Caco-2 (cell line): ENCODE results near the gene P2RX1. TPM values are rescaled to one million over a fixed set of nuclear protein-coding genes. Genes with fewer than 3 reads are reported as not detected.
"Not testable (repeated sequence)": the region's sequence is repeated elsewhere in the genome, so short reads cannot be mapped to it uniquely, and the experiment has no call there.

Source experiments
- BruUV-seq: library from RNA; stranded (reverse); fragments of 400-500 nt; replicated peaks from 2 replicates; lab custom pipeline; 2021; lab: Mats Ljungman, UMichigan
- CTCF ChIA-PET: fragments of 300-600 bp; sonication (Branson Sonifier 250); formaldehyde crosslinking; loops from one replicate; lab custom pipeline; 2022; ENCODE audit warnings: antibody characterized with exemption; lab: Charles Lee
- POLR2A ChIA-PET: fragments of 300-600 bp; sonication (Branson Sonifier 250); formaldehyde crosslinking; loops from one replicate; lab custom pipeline; 2022; ENCODE audit warnings: antibody characterized with exemption; lab: Charles Lee
- DNase-seq, 2 experiments: peaks; one replicate each; pipeline versions ENCODE4 v3.0.0 to v3.0.0-alpha.2; 2020 to 2022
- H3K27me3 ChIP-seq: replicated peaks from 2 replicates; pipeline ENCODE4 v1.6.0; 2011; ENCODE audit warnings: low read length; ENCODE audit not compliant: control insufficient read depth, insufficient read depth
- H3K36me3 ChIP-seq: 2 replicates; pipeline ENCODE4 v1.5.1; 2011; ENCODE audit warnings: low read length; ENCODE audit not compliant: control insufficient read depth, insufficient read depth
- H3K4me1 ChIP-seq: fragments of 250-450 bp; sonication (Bioruptor Pico); 2 replicates; pipeline ENCODE4 v1.5.1; 2020; ENCODE audit warnings: mild to moderate bottlenecking
- H3K4me3 ChIP-seq: 2 replicates; pipeline ENCODE4 v1.5.1; 2011; ENCODE audit warnings: low read depth, mild to moderate bottlenecking, control low read depth, low read length
- H3K9me3 ChIP-seq: fragments of 250-450 bp; sonication (Bioruptor Pico); 2 replicates; pipeline ENCODE4 v1.5.1; 2020; ENCODE audit warnings: mild to moderate bottlenecking, moderate library complexity
- H3K27ac Mint-ChIP-seq: one replicate; pipeline ENCODE4 v1.8.0; 2022; ENCODE audit warnings: mixed read lengths; ENCODE audit not compliant: unreplicated experiment
- H3K27me3 Mint-ChIP-seq: one replicate; pipeline ENCODE4 v1.8.0; 2022; ENCODE audit warnings: mixed read lengths; ENCODE audit not compliant: insufficient read depth, unreplicated experiment
- H3K36me3 Mint-ChIP-seq: one replicate; pipeline ENCODE4 v1.8.0; 2022; ENCODE audit warnings: mild to moderate bottlenecking, mixed read lengths; ENCODE audit not compliant: insufficient read depth, unreplicated experiment
- H3K4me1 Mint-ChIP-seq: one replicate; pipeline ENCODE4 v1.8.0; 2022; ENCODE audit warnings: low read depth, mixed read lengths; ENCODE audit not compliant: unreplicated experiment
- H3K4me3 Mint-ChIP-seq: one replicate; pipeline ENCODE4 v1.8.0; 2022; ENCODE audit warnings: mild to moderate bottlenecking, moderate library complexity, mixed read lengths; ENCODE audit not compliant: unreplicated experiment
- H3K9me3 Mint-ChIP-seq: one replicate; pipeline ENCODE4 v1.8.0; 2022; ENCODE audit warnings: mixed read lengths; ENCODE audit not compliant: unreplicated experiment
- intact Hi-C: fragments of 100-400 bp; cut with micrococcal nuclease; formaldehyde crosslinking; loops from one replicate; pipeline ENCODE4 v1.10.0; 2022; ENCODE audit not compliant: unreplicated experiment
- total RNA-seq: library from RNA; stranded (reverse); gene quantifications from 2 replicates; pipeline ENCODE4 v1.2.3, GENCODE V29; 2022
- TF ChIP-seq, protein P1 (sequence below), 2 experiments: fragments of 200-600 bp in 1 of 2; IDR thresholded peaks; 1 replicate in 1 of 2; 2 replicates in 1 of 2; pipeline versions ENCODE4 v1.5.1 to v1.8.0; 2011 to 2022; ENCODE audit warnings: antibody characterized with exemption in 1 of 2, control low read depth in 1 of 2, inconsistent platforms in 1 of 2, low read depth in 1 of 2, low read length in 1 of 2, mild to moderate bottlenecking in 1 of 2, moderate library complexity in 1 of 2; ENCODE audit not compliant: insufficient read depth in 1 of 2, severe bottlenecking in 1 of 2, unreplicated experiment in 1 of 2

The P2RX1 gene
- total RNA-seq, 1 experiment from 2014 or later, result 0.23 TPM

DNA sequence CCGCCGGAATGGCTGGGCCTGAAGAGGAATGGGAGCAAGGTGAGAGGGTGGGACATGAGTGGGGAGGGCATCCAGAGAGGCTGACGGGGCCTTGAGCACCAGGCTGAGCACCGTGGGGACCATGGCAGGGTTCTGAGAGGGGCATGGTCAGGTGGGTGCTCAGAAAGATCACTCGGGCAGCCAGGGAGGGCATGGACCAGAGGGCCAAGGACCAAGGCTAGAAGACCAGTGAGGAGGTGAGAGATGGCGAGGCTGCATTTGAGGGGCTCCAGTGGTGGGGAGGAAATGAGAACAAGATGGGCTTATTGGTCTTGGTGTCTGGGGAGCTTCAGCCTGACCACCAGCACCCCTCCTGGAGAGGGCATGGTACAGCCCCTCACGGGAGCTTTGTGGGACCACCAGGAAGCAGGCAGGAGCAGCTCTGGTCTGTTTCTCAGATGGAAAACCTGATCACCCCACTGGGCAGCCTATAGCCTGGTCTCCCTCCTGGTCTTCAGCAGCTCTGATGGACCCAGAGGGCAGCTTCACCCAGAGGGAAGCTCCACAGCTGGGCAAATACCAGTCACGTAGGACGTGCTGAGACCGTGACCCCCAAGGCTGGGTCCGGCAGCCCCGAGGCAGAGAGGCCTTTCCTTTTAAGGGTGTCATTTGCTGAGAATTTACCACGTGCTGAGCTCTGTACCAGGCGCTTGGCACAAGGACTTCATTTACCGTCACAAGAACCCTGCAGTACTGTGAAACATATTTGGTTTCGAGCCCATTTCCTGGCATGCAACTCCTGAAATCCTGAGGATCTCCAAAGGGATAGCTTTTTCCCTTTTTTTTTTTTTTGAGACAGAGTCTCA lies 58.8 kb downstream of the P2RX1 start:
- no peaks in the 10 kb centered on the region for H3K36me3 Mint-ChIP-seq

DNA sequence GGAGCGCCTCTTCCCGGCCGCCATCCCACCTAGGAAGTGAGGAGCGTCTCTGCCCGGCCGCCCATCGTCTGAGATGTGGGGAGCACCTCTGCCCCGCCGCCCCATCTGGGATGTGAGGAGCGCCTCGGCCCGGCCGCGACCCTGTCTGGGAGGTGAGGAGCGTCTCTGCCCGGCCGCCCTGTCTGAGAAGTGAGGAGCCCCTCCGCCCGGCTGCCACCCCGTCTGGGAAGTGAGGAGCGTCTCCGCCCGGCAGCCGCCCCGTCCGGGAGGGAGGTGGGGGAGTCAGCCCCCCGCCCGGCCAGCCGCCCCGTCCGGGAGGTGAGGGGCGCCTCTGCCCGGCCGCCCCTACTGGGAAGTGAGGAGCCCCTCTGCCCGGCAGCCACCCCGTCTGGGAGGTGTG lies 62.1 kb downstream of the P2RX1 start:
- H3K9me3 ChIP-seq, H3K27me3 ChIP-seq, H3K36me3 ChIP-seq, H3K27ac Mint-ChIP-seq, H3K4me1 ChIP-seq, H3K36me3 Mint-ChIP-seq, POLR2A ChIA-PET, BruUV-seq, intact Hi-C loops, H3K4me3 Mint-ChIP-seq, H3K4me1 Mint-ChIP-seq, H3K27me3 Mint-ChIP-seq, CTCF ChIA-PET, H3K4me3 ChIP-seq, H3K9me3 Mint-ChIP-seq, DNase-seq: not testable (repeated sequence)

More for the DNA sequence above, 58.8 kb downstream of the P2RX1 start:
- BruUV-seq, result no TSS peak
- Histone ChIP-seq H3K4me3 (no peak overlapping the region), H3K27me3 (no peaks in the 10 kb centered on the region), H3K4me1 (no peaks in the 10 kb centered on the region), H3K9me3 (no peaks in the 10 kb centered on the region), H3K36me3 (no peaks in the 10 kb centered on the region)
- no peaks in the 10 kb centered on the region for H3K27me3 Mint-ChIP-seq
- TF ChIP-seq, protein P1, sequence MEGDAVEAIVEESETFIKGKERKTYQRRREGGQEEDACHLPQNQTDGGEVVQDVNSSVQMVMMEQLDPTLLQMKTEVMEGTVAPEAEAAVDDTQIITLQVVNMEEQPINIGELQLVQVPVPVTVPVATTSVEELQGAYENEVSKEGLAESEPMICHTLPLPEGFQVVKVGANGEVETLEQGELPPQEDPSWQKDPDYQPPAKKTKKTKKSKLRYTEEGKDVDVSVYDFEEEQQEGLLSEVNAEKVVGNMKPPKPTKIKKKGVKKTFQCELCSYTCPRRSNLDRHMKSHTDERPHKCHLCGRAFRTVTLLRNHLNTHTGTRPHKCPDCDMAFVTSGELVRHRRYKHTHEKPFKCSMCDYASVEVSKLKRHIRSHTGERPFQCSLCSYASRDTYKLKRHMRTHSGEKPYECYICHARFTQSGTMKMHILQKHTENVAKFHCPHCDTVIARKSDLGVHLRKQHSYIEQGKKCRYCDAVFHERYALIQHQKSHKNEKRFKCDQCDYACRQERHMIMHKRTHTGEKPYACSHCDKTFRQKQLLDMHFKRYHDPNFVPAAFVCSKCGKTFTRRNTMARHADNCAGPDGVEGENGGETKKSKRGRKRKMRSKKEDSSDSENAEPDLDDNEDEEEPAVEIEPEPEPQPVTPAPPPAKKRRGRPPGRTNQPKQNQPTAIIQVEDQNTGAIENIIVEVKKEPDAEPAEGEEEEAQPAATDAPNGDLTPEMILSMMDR (IDR thresholded peaks at IDR 0.05; ENCODE audit: insufficient read depth in 1 of 2, low read depth in 1 of 2, low read length in 1 of 2, severe bottlenecking in 1 of 2, unreplicated experiment in 1 of 2), result no peak
- no peak overlapping the region for H3K4me3 Mint-ChIP-seq
- no peaks in the 10 kb centered on the region for H3K9me3 Mint-ChIP-seq
- H3K27ac Mint-ChIP-seq, result no peak overlapping the region
- no peaks in the 10 kb centered on the region for H3K4me1 Mint-ChIP-seq
- no peak for DNase-seq
- intact Hi-C loops, result no loop called here
- ChIA-PET POLR2A (no interaction called here), CTCF (interaction anchor here (1.1 kb wide), 1 partner anchor 9 kb away, joined by 4 read pairs; no protein-coding TSS in a partner anchor)

GRCh38 chr17:3852561-3852960 lies 63.7 kb downstream of the P2RX1 start:
- no peak for DNase-seq
- Mint-ChIP-seq H3K4me3 (no peak overlapping the region), H3K27me3 (no peaks in the 10 kb centered on the region), H3K9me3 (no peaks in the 10 kb centered on the region), H3K4me1 (no peaks in the 10 kb centered on the region), H3K27ac (no peak overlapping the region), H3K36me3 (no peaks in the 10 kb centered on the region)
- Histone ChIP-seq H3K4me3 (no peak overlapping the region), H3K4me1 (no peaks in the 10 kb centered on the region), H3K36me3 (no peaks in the 10 kb centered on the region), H3K27me3 (no peaks in the 10 kb centered on the region), H3K9me3 (no peaks in the 10 kb centered on the region)
- TF ChIP-seq, protein P1 (IDR thresholded peaks at IDR 0.05; ENCODE audit: insufficient read depth in 1 of 2, low read depth in 1 of 2, low read length in 1 of 2, severe bottlenecking in 1 of 2, unreplicated experiment in 1 of 2), result no peak
- ChIA-PET POLR2A (no interaction called here), CTCF (no interaction called here)
- BruUV-seq, result no TSS peak
- intact Hi-C loops, result no loop called here
